GM12878 (cell line): ENCODE data around the gene ZNF385C. TPM values are rescaled to one million over a fixed set of nuclear protein-coding genes. Genes with fewer than 3 reads are reported as not detected.

Experiments used
- ATAC-seq: fragments of 200-7000 bp; cut with Tn5 transposase; 3 replicates; pipeline ENCODE4 v1.9.1; 2020; ENCODE audit warnings: mild to moderate bottlenecking, moderate library complexity
- BruUV-seq: library from RNA; stranded (reverse); fragments of 400-500 nt; replicated peaks from 2 replicates; lab custom pipeline; 2021; lab: Mats Ljungman, UMichigan
- CTCF ChIA-PET: fragments of 300-600 bp; sonication (Branson Sonifier 250); formaldehyde crosslinking; extraction: SDS; loops from one replicate; lab custom pipeline; 2021; ENCODE audit warnings: inconsistent platforms; lab: Yijun Ruan, JAX
- POLR2A ChIA-PET: fragments of 350-600 bp; formaldehyde crosslinking; extraction: SDS; loops from one replicate; lab custom pipeline; 2021; ENCODE audit warnings: inconsistent platforms; lab: Charles Lee
- RAD21 ChIA-PET: fragments of 300-600 bp; sonication (Branson Sonifier 250); formaldehyde crosslinking; loops from one replicate; lab custom pipeline; 2023; ENCODE audit warnings: antibody characterized with exemption; ENCODE audit not compliant: unreplicated experiment; lab: Charles Lee
- SMC1A ChIA-PET: fragments of 300-600 bp; sonication (Branson Sonifier 250); formaldehyde crosslinking; loops from one replicate; lab custom pipeline; 2023; ENCODE audit not compliant: unreplicated experiment, uncharacterized antibody; lab: Charles Lee
- DNase-seq: peaks from one replicate; pipeline ENCODE4 v3.0.0-alpha.2; 2011; ENCODE audit warnings: low read depth, low spot score
- FAIRE-seq: peaks from 3 replicates; lab custom pipeline; 2011; peaks lifted over from hg19 to GRCh38; lab: Jason Lieb, UNC
- H2AFZ ChIP-seq: 2 replicates; pipeline ENCODE4 v1.6.0; 2011; ENCODE audit warnings: low read depth, low read length, control low read depth; ENCODE audit not compliant: control insufficient read depth
- H3K27ac ChIP-seq: 2 replicates; pipeline ENCODE4 v1.5.1; 2011; ENCODE audit warnings: control low read depth; ENCODE audit not compliant: control insufficient read depth, insufficient read depth
- H3K27me3 ChIP-seq, 2 experiments: replicated peaks in 1 of 2; 2 replicates each; pipeline versions ENCODE4 v1.6.0 to v1.6.1; 2011; ENCODE audit warnings: low read length in 1 of 2; ENCODE audit not compliant: control insufficient read depth in 2 of 2, insufficient read depth in 2 of 2
- H3K36me3 ChIP-seq, 2 experiments: 2 replicates each; pipeline ENCODE4 v1.5.1; 2011; ENCODE audit warnings: low read length in 1 of 2; ENCODE audit not compliant: control insufficient read depth in 2 of 2, insufficient read depth in 2 of 2
- H3K4me1 ChIP-seq: 2 replicates; pipeline ENCODE4 v1.6.1; 2011; ENCODE audit warnings: mild to moderate bottlenecking, low read length, moderate library complexity, mixed read lengths; ENCODE audit not compliant: control insufficient read depth, insufficient read depth
- H3K4me2 ChIP-seq: 2 replicates; pipeline ENCODE4 v1.6.0; 2011; ENCODE audit warnings: control low read depth; ENCODE audit not compliant: control insufficient read depth, insufficient read depth
- H3K4me3 ChIP-seq: fragments of 200-600 bp; sonication (generic); 2 replicates; pipeline ENCODE4 v1.5.1; 2016
- H3K79me2 ChIP-seq: 2 replicates; pipeline ENCODE4 v1.6.0; 2011; ENCODE audit warnings: low read length; ENCODE audit not compliant: control insufficient read depth, insufficient read depth
- H3K9ac ChIP-seq: 2 replicates; pipeline ENCODE4 v1.8.0; 2011; ENCODE audit warnings: low read length, control low read depth, mixed read lengths; ENCODE audit not compliant: control insufficient read depth, insufficient read depth
- H3K9me3 ChIP-seq: replicated peaks from 3 replicates; pipeline ENCODE4 v1.5.1; 2011; ENCODE audit warnings: mild to moderate bottlenecking, low read length; ENCODE audit not compliant: control insufficient read depth, insufficient read depth
- H4K20me1 ChIP-seq: 2 replicates; pipeline ENCODE4 v1.6.0; 2011; ENCODE audit not compliant: control insufficient read depth, insufficient read depth
- BCL11A ChIP-seq: IDR thresholded peaks from 2 replicates; pipeline ENCODE4 v1.6.1; 2011; ENCODE audit warnings: low read depth, low read length
- BMI1 ChIP-seq: fragments of 450-650 bp; IDR thresholded peaks from 2 replicates; pipeline ENCODE4 v1.6.1; 2016; ENCODE audit warnings: mild to moderate bottlenecking, moderate library complexity, borderline replicate concordance
- CREB1 ChIP-seq: IDR thresholded peaks from 2 replicates; pipeline ENCODE4 v1.6.1; 2012; ENCODE audit warnings: low read depth, mild to moderate bottlenecking, inconsistent platforms
- KLF5 ChIP-seq: fragments of 450-650 bp; IDR thresholded peaks from 2 replicates; pipeline ENCODE4 v1.6.1; 2014; ENCODE audit warnings: mild to moderate bottlenecking; ENCODE audit not compliant: partially characterized antibody
- MEF2A ChIP-seq: IDR thresholded peaks from 2 replicates; pipeline ENCODE4 v1.6.1; 2011; ENCODE audit warnings: low read depth, mild to moderate bottlenecking, low read length, moderate library complexity; ENCODE audit not compliant: insufficient read depth
- SMAD5 ChIP-seq: IDR thresholded peaks from 2 replicates; pipeline ENCODE4 v1.6.1; 2016; ENCODE audit warnings: antibody characterized with exemption, low read depth
- TCF7 ChIP-seq: IDR thresholded peaks from 2 replicates; pipeline ENCODE4 v1.6.1; 2014; ENCODE audit warnings: antibody characterized with exemption, borderline replicate concordance
- WGBS: methylation state at CpG from one replicate; pipeline ENCODE4 v1.1.6; 2016; ENCODE audit warnings: low lambda C conversion rate; ENCODE audit not compliant: insufficient replicate concordance, insufficient coverage; ENCODE audit errors: missing lambda C conversion rate; 5-methylcytosine and 5-hydroxymethylcytosine counted together
- in situ Hi-C: fragments of 300-500 bp; cut with MboI; formaldehyde crosslinking; loops from 9 replicates; pipeline ENCODE4 v1.14.3; 2018; ENCODE audit warnings: mixed read lengths
- intact Hi-C: fragments of 100-400 bp; cut with micrococcal nuclease; formaldehyde crosslinking; loops from one replicate; pipeline ENCODE4 v1.14.2; 2022; ENCODE audit not compliant: unreplicated experiment
- polyA plus RNA-seq, 11 experiments: library from polyadenylated mRNA; depleted of rRNA in 4 of 11; unstranded in 6 of 11; stranded (reverse) in 5 of 11; fragments of >200 nt; fragmentation: Nextera tagmentation in 4 of 11; fragmentation: Illumina TruSeq in 1 of 11; extraction: Ambion mirVana in 4 of 11; extraction: Trizol in 1 of 11; gene quantifications; 1 replicate in 1 of 11; 2 replicates in 10 of 11; pipeline versions ENCODE4 v1.2.1 to v1.2.3, GENCODE V29; 2011 to 2016; ENCODE audit warnings: inconsistent platforms in 2 of 11, missing spikeins in 2 of 11, low read depth in 1 of 11
- total RNA-seq, 4 experiments: library from RNA; depleted of rRNA in 3 of 4; stranded (reverse); fragments of >200 nt in 3 of 4; fragmentation: Illumina TruSeq in 1 of 4; extraction: Trizol in 1 of 4; gene quantifications; 2 replicates each; pipeline versions ENCODE4 v1.2.1 to v1.2.3, GENCODE V29; 2013 to 2021
- TF ChIP-seq, protein P1 (sequence below): fragments of 450-650 bp; IDR thresholded peaks from 2 replicates; pipeline ENCODE4 v1.6.1; 2017; ENCODE audit warnings: mild to moderate bottlenecking
- TF ChIP-seq, protein P2 (sequence below): IDR thresholded peaks from 2 replicates; pipeline ENCODE4 v1.6.1; 2012; ENCODE audit warnings: low read depth, low read length, improper control_type of control experiment
- TF ChIP-seq, protein P3 (sequence below): fragments of 450-650 bp; IDR thresholded peaks from 2 replicates; pipeline ENCODE4 v1.6.1; 2016; ENCODE audit warnings: mild to moderate bottlenecking, moderate library complexity, borderline replicate concordance
- TF ChIP-seq, protein P4 (sequence below): fragments of 450-650 bp; IDR thresholded peaks from 2 replicates; pipeline ENCODE4 v1.6.1; 2017; ENCODE audit warnings: mild to moderate bottlenecking, moderate library complexity

ZNF385C gene
- total and polyA plus RNA-seq, 10 of the 15 experiments (the other 5 are each of a cell fraction or from before 2014, with no cell fraction given), result 0.06 to 0.20 (median 0.07) TPM; not detected in 5

DNA sequence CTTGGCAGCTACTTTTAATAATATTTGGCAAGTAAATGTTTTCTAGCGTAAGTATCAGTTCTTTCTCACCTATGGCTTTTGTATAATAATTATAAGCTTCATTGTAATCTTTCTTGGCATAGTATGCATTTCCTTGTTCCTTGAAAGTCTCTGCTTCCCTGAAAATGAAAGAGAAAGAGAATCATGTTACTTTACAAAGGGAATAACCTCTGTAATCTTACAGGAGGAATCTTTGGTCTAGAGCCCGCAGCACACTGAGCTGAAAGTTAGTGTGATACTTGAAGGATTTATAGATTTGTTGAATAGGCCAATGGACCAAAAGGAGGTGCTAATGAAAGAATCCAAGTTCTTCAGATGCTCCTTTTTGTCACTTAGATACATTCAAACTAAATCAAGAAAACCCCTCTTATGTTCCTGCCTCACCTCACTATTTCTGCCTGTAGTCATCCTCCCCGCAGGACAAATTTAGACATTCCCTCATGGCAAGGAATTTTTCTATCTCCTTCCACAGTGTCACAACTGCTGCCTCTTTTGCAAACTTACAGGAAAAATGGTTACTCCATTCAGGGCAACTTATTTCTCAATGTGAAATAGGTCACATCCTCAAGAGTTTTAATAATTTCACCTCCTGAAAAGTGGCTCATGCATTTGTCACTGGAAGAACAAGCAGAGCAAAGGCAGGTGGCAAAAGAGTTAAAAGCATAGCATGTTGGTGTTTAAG is 97.7 kb downstream of the ZNF385C start (continued):
- TF ChIP-seq KLF5 (no peak), CREB1 (no peak), BMI1 (no peak), BCL11A (no peak)

DNA sequence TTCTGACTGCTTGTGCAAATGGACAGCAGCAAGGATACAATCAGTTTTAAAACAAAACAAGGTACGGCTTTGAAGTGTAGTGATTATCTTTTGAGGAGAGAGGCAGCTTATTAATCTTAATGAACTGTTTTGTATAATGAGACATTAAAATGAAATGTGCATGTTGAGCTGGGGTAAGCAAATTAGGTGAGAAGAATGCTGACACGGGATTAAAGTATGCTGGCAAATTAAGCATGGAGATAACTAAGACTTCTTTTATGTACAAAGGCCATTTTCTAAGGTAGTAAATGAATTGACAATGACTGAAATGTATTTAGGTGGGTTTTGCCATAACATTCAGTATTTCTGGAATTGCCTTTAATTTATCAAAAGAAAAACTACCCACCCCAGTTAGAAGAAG is 99.8 kb downstream of the ZNF385C start:
- POLR2A ChIA-PET, result interaction anchor here (0.6 kb wide), 1 partner anchor 44 kb away, joined by 3 read pairs; no protein-coding TSS in a partner anchor
- no peak overlapping the region for H2AFZ ChIP-seq
- H4K20me1 ChIP-seq, result no peaks in the 10 kb centered on the region
- H3K9ac ChIP-seq, result no peak overlapping the region
- DNase-seq (no peak), FAIRE-seq (no peak), ATAC-seq (no peak)
- H3K4me1 ChIP-seq, result peaks cover 28% of the 10 kb centered on the region
- H3K27me3 ChIP-seq, result no peaks in the 10 kb centered on the region
- in situ Hi-C loops (no loop called here), intact Hi-C loops (no loop called here)
- BruUV-seq, result no TSS peak
- peaks cover 16% of the 10 kb centered on the region for H3K79me2 ChIP-seq
- RAD21 ChIA-PET, result no interaction called here
- peaks cover 26 to 53% of the 10 kb centered on the region in 2 experiments for H3K36me3 ChIP-seq
- no peaks in the 10 kb centered on the region for H3K9me3 ChIP-seq
- CTCF ChIA-PET, result no interaction called here
- H3K4me3 ChIP-seq, result no peak overlapping the region
- SMC1A ChIA-PET, result interaction anchor here (1.2 to 1.5 kb wide), 2 partner anchors 17 to 21 kb away, joined by 3 read pairs; no protein-coding TSS in a partner anchor
- H3K27ac ChIP-seq, result no peak overlapping the region
- H3K4me2 ChIP-seq, result no peak overlapping the region
- 0% methylated on average over 2 of the region's 2 CpGs for whole genome bisulfite sequencing
- no peak for TF ChIP-seq SMAD5
- TF ChIP-seq, protein P1, sequence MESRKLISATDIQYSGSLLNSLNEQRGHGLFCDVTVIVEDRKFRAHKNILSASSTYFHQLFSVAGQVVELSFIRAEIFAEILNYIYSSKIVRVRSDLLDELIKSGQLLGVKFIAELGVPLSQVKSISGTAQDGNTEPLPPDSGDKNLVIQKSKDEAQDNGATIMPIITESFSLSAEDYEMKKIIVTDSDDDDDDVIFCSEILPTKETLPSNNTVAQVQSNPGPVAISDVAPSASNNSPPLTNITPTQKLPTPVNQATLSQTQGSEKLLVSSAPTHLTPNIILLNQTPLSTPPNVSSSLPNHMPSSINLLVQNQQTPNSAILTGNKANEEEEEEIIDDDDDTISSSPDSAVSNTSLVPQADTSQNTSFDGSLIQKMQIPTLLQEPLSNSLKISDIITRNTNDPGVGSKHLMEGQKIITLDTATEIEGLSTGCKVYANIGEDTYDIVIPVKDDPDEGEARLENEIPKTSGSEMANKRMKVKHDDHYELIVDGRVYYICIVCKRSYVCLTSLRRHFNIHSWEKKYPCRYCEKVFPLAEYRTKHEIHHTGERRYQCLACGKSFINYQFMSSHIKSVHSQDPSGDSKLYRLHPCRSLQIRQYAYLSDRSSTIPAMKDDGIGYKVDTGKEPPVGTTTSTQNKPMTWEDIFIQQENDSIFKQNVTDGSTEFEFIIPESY, result no peak
- TF ChIP-seq MEF2A, result no peak
- TF ChIP-seq, protein P2, sequence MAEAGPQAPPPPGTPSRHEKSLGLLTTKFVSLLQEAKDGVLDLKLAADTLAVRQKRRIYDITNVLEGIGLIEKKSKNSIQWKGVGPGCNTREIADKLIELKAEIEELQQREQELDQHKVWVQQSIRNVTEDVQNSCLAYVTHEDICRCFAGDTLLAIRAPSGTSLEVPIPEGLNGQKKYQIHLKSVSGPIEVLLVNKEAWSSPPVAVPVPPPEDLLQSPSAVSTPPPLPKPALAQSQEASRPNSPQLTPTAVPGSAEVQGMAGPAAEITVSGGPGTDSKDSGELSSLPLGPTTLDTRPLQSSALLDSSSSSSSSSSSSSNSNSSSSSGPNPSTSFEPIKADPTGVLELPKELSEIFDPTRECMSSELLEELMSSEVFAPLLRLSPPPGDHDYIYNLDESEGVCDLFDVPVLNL, result no peak
- TF ChIP-seq, protein P3, sequence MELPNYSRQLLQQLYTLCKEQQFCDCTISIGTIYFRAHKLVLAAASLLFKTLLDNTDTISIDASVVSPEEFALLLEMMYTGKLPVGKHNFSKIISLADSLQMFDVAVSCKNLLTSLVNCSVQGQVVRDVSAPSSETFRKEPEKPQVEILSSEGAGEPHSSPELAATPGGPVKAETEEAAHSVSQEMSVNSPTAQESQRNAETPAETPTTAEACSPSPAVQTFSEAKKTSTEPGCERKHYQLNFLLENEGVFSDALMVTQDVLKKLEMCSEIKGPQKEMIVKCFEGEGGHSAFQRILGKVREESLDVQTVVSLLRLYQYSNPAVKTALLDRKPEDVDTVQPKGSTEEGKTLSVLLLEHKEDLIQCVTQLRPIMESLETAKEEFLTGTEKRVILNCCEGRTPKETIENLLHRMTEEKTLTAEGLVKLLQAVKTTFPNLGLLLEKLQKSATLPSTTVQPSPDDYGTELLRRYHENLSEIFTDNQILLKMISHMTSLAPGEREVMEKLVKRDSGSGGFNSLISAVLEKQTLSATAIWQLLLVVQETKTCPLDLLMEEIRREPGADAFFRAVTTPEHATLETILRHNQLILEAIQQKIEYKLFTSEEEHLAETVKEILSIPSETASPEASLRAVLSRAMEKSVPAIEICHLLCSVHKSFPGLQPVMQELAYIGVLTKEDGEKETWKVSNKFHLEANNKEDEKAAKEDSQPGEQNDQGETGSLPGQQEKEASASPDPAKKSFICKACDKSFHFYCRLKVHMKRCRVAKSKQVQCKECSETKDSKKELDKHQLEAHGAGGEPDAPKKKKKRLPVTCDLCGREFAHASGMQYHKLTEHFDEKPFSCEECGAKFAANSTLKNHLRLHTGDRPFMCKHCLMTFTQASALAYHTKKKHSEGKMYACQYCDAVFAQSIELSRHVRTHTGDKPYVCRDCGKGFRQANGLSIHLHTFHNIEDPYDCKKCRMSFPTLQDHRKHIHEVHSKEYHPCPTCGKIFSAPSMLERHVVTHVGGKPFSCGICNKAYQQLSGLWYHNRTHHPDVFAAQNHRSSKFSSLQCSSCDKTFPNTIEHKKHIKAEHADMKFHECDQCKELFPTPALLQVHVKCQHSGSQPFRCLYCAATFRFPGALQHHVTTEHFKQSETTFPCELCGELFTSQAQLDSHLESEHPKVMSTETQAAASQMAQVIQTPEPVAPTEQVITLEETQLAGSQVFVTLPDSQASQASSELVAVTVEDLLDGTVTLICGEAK, result no peak
- no peak for TF ChIP-seq TCF7
- TF ChIP-seq, protein P4, sequence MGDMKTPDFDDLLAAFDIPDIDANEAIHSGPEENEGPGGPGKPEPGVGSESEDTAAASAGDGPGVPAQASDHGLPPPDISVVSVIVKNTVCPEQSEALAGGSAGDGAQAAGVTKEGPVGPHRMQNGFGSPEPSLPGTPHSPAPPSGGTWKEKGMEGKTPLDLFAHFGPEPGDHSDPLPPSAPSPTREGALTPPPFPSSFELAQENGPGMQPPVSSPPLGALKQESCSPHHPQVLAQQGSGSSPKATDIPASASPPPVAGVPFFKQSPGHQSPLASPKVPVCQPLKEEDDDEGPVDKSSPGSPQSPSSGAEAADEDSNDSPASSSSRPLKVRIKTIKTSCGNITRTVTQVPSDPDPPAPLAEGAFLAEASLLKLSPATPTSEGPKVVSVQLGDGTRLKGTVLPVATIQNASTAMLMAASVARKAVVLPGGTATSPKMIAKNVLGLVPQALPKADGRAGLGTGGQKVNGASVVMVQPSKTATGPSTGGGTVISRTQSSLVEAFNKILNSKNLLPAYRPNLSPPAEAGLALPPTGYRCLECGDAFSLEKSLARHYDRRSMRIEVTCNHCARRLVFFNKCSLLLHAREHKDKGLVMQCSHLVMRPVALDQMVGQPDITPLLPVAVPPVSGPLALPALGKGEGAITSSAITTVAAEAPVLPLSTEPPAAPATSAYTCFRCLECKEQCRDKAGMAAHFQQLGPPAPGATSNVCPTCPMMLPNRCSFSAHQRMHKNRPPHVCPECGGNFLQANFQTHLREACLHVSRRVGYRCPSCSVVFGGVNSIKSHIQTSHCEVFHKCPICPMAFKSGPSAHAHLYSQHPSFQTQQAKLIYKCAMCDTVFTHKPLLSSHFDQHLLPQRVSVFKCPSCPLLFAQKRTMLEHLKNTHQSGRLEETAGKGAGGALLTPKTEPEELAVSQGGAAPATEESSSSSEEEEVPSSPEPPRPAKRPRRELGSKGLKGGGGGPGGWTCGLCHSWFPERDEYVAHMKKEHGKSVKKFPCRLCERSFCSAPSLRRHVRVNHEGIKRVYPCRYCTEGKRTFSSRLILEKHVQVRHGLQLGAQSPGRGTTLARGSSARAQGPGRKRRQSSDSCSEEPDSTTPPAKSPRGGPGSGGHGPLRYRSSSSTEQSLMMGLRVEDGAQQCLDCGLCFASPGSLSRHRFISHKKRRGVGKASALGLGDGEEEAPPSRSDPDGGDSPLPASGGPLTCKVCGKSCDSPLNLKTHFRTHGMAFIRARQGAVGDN, result no peak
